ENCODE data around the gene TMEM176B. TPM values are rescaled to one million over a fixed set of nuclear protein-coding genes. Genes with fewer than 3 reads are reported as not detected.

TMEM176B gene
- total and polyA plus RNA-seq, 2 of the 13 experiments (the other 11 are each of a cell fraction or from before 2014, with no cell fraction given): not detected

DNA sequence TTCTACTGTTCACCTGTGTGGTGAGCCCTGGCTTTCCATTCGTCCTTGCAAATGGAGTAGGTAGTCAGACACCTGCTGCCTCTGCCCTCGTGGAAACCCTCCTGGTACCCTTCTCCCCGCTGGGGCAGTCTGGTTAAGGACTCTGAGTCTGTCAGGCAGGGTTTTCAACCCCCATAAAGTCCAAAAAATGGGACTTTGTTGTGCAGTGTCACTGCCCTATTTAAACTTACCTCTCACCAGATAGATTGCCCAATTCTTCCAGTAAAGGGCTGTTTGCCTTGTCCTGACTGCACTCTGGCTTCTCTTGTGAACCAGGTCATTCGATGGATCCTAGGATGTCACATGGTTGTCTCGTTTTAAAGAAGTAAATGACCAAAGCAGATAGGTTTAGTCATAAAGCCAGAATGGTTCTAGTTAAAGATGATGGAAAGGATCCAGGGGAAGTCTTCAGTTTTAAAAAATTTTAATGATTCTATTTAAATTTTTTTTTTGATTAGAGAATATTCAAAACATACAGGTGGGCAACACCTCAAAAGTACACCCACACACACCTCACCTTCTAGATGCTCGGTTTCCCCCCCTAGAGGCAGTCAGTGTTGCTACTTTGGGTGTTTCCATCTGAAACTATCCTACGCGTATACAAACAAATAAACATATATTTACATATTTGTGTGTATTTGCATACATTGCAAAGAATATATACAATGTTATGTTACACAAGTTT, 22.0 kb downstream of the TMEM176B start:
- Histone ChIP-seq H3K27ac (ENCODE audit: extremely low read length, insufficient read depth, low read length) (no peak overlapping the region), H3K27me3 (ENCODE audit: control insufficient read depth in 1 of 2, insufficient read depth in 2 of 2, low read length in 2 of 2) (no peaks in the 10 kb centered on the region), H3K4me3 (replicated peaks in 1 of 3; ENCODE audit: insufficient read depth in 1 of 3, low read depth in 2 of 3, low read length in 3 of 3) (no peak overlapping the region), H3K9ac (ENCODE audit: insufficient read depth, low read depth, low read length) (no peak overlapping the region), H3K36me3 (replicated peaks in 1 of 2; ENCODE audit: control insufficient read depth in 1 of 2, insufficient read depth in 2 of 2, low read length in 2 of 2) (no peaks in the 10 kb centered on the region), H4K20me1 (ENCODE audit: insufficient read depth, low read length) (no peaks in the 10 kb centered on the region), H3K4me1 (ENCODE audit: insufficient read depth, low read length) (peaks cover 21% of the 10 kb centered on the region), H2AFZ (ENCODE audit: low read length) (peak overlapping the region; percentile 38), H3K9me3 (ENCODE audit: low read length) (no peaks in the 10 kb centered on the region), H3K79me2 (ENCODE audit: insufficient read depth, low read length) (no peaks in the 10 kb centered on the region), H3K4me2 (ENCODE audit: low read depth, low read length) (peak overlapping the region; percentile 31)
- WGBS (ENCODE audit: low lambda C conversion rate): 12% methylated on average over 8 of the region's 8 CpGs
- BruUV-seq (replicated peaks): no TSS peak
- peak; percentile 37 for DNase-seq (ENCODE audit: low spot score)
- in situ Hi-C loops (cut with HindIII; ENCODE audit: extremely low pct_ligation_motif_present, low pct_unique_long_range_greater_than_20kb) (loop anchor here (5.0 kb wide), 1 partner anchor 99 kb away; no protein-coding TSS in a partner anchor), intact Hi-C loops (cut with micrococcal nuclease; ENCODE audit: unreplicated experiment) (loop anchor here (1.0 to 2.0 kb wide), 2 partner anchors 99 to 209 kb away; no protein-coding TSS in a partner anchor)
- CTCF ChIA-PET (ENCODE audit: low intra/inter-chr PET ratio, low total read pairs): interaction anchor here (3.4 kb wide), 1 partner anchor 99 kb away, joined by 24 read pairs; no protein-coding TSS in a partner anchor
- peak; percentile 64 for FAIRE-seq
- peak; percentile 92 for ATAC-seq
- POLR2A ChIA-PET: no interaction called here
- TF ChIP-seq ZNF326 (CRISPR knock-in tag; IDR thresholded peaks at IDR 0.05; ENCODE audit: borderline replicate concordance): no peak
- TF ChIP-seq ZNF7 (CRISPR knock-in tag; IDR thresholded peaks at IDR 0.05): peak; percentile 39; the same call in 1 of the 2 replicates
- TF ChIP-seq CEBPB (IDR thresholded peaks at IDR 0.05; ENCODE audit: borderline replicate concordance, low read depth, low read length): peak; percentile 90
- no peak for TF ChIP-seq SATB2 (CRISPR knock-in tag; IDR thresholded peaks at IDR 0.05)
- peak; percentile 55; the same call in 1 of the 2 replicates for TF ChIP-seq RARA (CRISPR knock-in tag; IDR thresholded peaks at IDR 0.05)
- TF ChIP-seq, protein P1, sequence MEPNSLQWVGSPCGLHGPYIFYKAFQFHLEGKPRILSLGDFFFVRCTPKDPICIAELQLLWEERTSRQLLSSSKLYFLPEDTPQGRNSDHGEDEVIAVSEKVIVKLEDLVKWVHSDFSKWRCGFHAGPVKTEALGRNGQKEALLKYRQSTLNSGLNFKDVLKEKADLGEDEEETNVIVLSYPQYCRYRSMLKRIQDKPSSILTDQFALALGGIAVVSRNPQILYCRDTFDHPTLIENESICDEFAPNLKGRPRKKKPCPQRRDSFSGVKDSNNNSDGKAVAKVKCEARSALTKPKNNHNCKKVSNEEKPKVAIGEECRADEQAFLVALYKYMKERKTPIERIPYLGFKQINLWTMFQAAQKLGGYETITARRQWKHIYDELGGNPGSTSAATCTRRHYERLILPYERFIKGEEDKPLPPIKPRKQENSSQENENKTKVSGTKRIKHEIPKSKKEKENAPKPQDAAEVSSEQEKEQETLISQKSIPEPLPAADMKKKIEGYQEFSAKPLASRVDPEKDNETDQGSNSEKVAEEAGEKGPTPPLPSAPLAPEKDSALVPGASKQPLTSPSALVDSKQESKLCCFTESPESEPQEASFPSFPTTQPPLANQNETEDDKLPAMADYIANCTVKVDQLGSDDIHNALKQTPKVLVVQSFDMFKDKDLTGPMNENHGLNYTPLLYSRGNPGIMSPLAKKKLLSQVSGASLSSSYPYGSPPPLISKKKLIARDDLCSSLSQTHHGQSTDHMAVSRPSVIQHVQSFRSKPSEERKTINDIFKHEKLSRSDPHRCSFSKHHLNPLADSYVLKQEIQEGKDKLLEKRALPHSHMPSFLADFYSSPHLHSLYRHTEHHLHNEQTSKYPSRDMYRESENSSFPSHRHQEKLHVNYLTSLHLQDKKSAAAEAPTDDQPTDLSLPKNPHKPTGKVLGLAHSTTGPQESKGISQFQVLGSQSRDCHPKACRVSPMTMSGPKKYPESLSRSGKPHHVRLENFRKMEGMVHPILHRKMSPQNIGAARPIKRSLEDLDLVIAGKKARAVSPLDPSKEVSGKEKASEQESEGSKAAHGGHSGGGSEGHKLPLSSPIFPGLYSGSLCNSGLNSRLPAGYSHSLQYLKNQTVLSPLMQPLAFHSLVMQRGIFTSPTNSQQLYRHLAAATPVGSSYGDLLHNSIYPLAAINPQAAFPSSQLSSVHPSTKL (CRISPR knock-in tag; IDR thresholded peaks at IDR 0.05): peak; percentile 57
- TF ChIP-seq ZNF850 (CRISPR knock-in tag; conservative IDR thresholded peaks at IDR 0.05): no peak
- no peak; the same call in 1 of the 2 replicates for TF ChIP-seq GFI1 (CRISPR knock-in tag; IDR thresholded peaks at IDR 0.05; ENCODE audit: borderline replicate concordance)
- peak; percentile 37; the same call in 1 of the 2 replicates for TF ChIP-seq ZNF292 (CRISPR knock-in tag; IDR thresholded peaks at IDR 0.05; ENCODE audit: borderline replicate concordance, low read depth)
- TF ChIP-seq HNRNPL (IDR thresholded peaks at IDR 0.05; ENCODE audit: low read depth, low read length): no peak
- TF ChIP-seq ZNF607 (CRISPR knock-in tag; IDR thresholded peaks at IDR 0.05; ENCODE audit: borderline replicate concordance): no peak
- TF ChIP-seq, protein P2, sequence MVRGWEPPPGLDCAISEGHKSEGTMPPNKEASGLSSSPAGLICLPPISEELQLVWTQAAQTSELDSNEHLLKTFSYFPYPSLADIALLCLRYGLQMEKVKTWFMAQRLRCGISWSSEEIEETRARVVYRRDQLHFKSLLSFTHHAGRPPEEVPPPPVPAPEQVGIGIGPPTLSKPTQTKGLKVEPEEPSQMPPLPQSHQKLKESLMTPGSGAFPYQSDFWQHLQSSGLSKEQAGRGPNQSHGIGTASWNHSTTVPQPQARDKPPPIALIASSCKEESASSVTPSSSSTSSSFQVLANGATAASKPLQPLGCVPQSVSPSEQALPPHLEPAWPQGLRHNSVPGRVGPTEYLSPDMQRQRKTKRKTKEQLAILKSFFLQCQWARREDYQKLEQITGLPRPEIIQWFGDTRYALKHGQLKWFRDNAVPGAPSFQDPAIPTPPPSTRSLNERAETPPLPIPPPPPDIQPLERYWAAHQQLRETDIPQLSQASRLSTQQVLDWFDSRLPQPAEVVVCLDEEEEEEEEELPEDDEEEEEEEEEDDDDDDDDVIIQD (CRISPR knock-in tag; IDR thresholded peaks at IDR 0.05; ENCODE audit: low read depth): peak; percentile 64; the same call in 1 of the 2 replicates
- TF ChIP-seq, protein P3, sequence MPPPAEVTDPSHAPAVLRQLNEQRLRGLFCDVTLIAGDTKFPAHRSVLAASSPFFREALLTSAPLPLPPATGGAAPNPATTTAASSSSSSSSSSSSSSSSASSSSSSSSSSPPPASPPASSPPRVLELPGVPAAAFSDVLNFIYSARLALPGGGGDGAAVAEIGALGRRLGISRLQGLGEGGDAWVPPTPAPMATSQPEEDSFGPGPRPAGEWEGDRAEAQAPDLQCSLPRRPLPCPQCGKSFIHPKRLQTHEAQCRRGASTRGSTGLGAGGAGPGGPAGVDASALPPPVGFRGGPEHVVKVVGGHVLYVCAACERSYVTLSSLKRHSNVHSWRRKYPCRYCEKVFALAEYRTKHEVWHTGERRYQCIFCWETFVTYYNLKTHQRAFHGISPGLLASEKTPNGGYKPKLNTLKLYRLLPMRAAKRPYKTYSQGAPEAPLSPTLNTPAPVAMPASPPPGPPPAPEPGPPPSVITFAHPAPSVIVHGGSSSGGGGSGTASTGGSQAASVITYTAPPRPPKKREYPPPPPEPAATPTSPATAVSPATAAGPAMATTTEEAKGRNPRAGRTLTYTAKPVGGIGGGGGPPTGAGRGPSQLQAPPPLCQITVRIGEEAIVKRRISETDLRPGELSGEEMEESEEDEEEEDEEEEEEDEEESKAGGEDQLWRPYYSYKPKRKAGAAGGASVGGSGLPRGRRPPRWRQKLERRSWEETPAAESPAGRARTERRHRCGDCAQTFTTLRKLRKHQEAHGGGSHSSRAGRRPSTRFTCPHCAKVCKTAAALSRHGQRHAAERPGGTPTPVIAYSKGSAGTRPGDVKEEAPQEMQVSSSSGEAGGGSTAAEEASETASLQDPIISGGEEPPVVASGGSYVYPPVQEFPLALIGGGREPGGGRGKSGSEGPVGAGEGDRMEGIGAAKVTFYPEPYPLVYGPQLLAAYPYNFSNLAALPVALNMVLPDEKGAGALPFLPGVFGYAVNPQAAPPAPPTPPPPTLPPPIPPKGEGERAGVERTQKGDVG (CRISPR knock-in tag; IDR thresholded peaks at IDR 0.05; ENCODE audit: borderline replicate concordance): no peak
- TF ChIP-seq PHF21A (CRISPR knock-in tag; IDR thresholded peaks at IDR 0.05): 0 out of 2 replicates have a peak, but pooled peaks have one; percentile 4
- TF ChIP-seq CEBPG (CRISPR knock-in tag; IDR thresholded peaks at IDR 0.05): peak; percentile 90
